ENCODE measurements around the gene BICRAL.

BICRAL gene

GRCh38 chr6:42762950-42763349, 18.9 kb upstream of the BICRAL start:
- DNase-seq, result no peak

- DNase-seq, result no peak
These were observed 16.8 kb upstream of the BICRAL start for GRCh38 chr6:42764911-42765648.

DNA sequence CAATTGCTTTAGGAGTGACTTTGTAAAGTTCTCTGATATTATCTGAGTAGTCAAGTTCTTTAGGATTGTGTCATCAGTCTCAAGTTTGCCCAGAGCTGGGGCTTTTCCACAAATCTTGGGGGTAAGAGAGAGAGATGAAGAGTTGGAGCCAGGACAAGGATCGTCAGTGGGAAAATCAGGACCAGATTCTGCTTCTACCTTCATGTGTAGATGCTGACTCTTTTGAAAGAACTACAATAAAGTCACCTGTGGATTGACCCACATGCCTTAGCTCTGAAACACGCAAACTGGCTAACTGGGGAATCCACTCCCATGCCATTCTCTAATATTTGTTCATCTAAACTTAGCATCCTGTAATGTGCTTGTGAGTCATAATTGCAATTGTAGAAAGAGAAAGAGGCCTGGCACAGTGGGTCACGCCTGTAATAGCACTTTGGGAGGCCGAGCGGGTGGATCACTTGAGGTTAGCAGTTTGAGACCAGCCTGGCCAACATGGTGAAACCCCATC, 15.6 kb upstream of the BICRAL start:
- no peak for DNase-seq

GRCh38 chr6:42769051-42769450, 12.8 kb upstream of the BICRAL start:
- no peak for DNase-seq

DNA sequence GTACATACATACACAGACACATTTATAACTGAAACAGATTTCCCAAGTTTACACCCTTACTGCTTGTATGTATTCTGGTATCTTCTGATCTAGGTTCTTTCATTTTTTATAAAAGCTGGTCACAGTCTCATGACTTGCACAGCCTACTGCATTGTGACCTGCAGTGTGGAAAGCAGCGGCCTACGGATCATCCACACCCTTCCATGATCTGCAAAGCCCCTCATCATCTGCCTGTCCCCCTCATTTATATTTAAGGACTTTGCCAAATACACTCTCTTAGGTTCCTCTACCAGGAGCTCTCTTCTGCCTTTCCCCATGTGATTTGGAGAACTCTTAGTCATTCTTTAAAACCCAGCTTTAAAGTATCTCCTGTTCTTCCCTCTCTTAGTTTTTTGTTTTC, 12.0 kb upstream of the BICRAL start:
- no peak for DNase-seq

GRCh38 chr6:42771741-42772100, 10.1 kb upstream of the BICRAL start:
- DNase-seq, result no peak

GRCh38 chr6:42774201-42774600, 7.7 kb upstream of the BICRAL start:
- peak; percentile 67 for DNase-seq

- peak; percentile 60 for DNase-seq
These were observed 6.9 kb upstream of the BICRAL start for GRCh38 chr6:42774821-42775487.

GRCh38 chr6:42777126-42777822, 4.6 kb upstream of the BICRAL start:
- no peak for DNase-seq

GRCh38 chr6:42778122-42778521, 3.7 kb upstream of the BICRAL start:
- no peak for DNase-seq

GRCh38 chr6:42779521-42779920, 2.3 kb upstream of the BICRAL start:
- no peak for DNase-seq

DNA sequence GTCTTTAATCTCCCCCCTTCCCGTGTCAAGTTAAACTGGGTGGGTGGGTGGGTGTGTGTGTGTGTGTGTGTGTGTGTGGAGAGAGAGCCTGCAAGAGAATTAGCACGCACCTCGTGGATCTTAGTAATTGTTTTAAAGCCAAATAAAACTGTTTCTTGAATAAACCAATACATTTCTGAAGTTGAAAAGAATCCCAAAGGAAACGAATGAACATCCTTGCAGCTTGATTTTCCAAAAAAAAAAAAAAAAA, 381 bp upstream of the BICRAL start:
- no peak for DNase-seq

DNA sequence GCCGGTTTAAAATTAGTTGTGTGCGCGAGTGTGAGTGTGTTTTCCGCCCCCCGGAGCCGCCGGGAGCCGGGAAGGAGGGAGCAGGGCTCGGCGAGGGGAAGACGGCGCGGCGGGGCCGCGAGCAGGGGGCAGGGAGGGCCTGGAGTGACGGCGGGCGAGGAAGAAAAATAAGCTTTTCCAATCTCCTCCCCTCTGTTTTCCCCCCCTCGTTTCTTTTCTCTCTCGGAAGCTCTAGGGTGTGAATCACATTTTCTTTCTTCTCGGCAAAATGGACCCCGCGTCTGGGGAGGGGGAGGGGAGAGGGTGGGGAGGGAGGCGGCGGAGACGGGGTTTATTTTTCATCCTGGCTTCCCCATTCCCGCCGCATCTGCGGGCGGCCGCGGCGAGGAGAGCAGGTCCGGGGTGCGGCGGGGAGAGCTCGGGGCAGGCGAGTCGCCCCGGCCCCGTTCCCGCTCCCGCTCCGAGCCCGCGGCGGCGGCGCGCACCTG, 881 bp downstream of the BICRAL start:
- DNase-seq, result peak; percentile 76

- DNase-seq, result peak; percentile 79
These were observed 1.5 kb downstream of the BICRAL start for GRCh38 chr6:42783177-42783875.

DNA sequence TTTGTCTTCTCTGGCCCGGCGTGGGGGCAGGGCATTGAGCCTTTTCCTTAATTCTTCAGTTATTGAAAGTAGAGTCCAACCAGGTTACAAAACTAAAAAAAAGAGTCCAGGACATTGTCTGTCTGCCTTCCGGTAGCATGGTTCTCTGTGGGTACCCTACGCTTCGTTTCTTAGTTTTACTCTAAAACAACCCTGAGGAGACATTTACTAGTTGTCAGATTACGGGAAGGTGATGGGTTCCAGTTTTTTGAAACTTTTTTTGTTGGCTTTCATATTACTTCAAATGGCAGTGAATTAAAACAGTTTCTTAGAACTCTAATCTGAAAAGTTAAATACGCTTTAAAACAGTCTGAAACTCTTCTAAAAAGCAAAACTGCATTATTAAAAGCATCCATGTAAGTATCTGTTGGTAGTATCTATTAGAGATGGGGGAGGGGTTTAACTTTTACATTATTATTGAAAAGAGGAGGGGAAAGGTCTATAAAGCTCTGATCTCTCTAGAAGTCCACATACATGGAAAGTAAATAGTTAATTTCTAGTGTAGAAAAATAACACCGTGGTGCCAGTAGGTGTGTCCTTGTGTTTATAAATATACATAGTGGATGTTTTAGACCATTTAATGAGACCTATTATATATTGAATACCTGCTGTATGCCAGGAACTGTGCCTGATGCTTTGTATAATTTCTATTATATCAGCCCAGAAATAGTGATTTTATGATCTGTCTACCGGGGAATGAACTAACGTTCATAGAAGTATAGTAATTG, 2.2 kb downstream of the BICRAL start:
- DNase-seq, result no peak

DNA sequence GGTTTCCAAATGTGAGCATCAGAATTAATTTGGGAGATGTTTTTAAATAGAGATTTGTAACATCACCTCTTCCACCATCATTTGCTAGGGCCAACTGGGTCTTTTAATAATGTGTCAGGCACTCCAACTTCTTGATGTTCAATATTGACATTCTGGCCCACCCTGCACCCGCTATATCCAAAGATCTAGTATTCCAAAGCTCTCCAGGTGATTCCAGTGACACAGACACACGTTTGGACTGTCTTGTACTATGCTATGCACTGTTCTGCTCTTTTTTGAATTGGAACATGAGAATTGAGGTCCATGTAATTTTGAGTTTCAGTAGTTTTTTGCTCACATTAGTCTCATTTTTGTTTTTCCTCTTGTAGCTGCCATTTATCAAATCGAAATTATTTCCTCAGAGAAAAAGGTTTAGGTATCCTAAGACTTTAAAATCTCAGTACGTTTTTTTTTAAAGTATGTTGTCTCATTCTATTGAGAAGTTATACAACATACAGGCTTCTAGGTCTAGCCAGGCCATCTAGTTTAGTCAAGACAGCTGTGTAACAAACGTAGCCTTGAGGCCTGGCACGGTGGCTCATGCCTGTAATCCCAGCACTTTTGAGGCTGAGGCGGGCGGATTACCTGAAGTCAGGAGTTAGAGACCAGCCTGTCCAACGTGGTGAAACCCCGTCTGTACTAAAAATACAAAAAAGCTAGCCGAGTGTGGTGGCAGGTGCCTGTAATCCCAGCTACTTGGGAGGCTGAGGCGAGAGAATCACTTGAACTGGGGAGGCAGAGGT, 3.1 kb downstream of the BICRAL start:
- no peak for DNase-seq

DNA sequence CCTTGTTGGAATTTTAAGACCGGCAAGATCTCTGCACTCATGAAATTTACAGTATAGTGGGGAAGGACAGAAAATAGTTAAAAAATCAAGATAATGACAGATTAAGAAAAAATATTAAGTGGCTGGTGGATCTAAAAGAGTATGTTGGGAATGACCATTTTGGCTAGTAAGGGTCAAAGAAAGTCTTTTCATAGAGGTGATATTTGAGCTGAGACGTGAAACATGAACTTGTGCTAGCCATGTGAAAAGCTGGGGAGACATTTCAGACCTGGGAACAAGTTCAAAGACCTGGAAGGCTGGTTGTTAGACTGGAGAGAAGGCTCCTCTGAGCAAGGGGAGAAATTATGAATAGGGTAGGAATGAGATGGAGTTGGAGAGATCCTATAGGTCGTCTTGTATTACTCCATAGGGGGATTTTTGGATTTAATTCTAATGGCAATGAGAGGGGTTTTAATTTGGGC, 4.7 kb downstream of the BICRAL start:
- no peak for DNase-seq

GRCh38 chr6:42787063-42787472, 5.2 kb downstream of the BICRAL start:
- no peak for DNase-seq

GRCh38 chr6:42788671-42789070, 6.8 kb downstream of the BICRAL start:
- no peak for DNase-seq

- DNase-seq, result no peak
These were observed 8.8 kb downstream of the BICRAL start for GRCh38 chr6:42790549-42791181.

- DNase-seq, result no peak
These were observed 10.0 kb downstream of the BICRAL start for GRCh38 chr6:42791706-42792320.
